ENCODE measurements around the gene USP35.

- no peak for TF ChIP-seq POLR2A (IDR thresholded peaks at IDR 0.05)
- TF ChIP-seq, protein P1, sequence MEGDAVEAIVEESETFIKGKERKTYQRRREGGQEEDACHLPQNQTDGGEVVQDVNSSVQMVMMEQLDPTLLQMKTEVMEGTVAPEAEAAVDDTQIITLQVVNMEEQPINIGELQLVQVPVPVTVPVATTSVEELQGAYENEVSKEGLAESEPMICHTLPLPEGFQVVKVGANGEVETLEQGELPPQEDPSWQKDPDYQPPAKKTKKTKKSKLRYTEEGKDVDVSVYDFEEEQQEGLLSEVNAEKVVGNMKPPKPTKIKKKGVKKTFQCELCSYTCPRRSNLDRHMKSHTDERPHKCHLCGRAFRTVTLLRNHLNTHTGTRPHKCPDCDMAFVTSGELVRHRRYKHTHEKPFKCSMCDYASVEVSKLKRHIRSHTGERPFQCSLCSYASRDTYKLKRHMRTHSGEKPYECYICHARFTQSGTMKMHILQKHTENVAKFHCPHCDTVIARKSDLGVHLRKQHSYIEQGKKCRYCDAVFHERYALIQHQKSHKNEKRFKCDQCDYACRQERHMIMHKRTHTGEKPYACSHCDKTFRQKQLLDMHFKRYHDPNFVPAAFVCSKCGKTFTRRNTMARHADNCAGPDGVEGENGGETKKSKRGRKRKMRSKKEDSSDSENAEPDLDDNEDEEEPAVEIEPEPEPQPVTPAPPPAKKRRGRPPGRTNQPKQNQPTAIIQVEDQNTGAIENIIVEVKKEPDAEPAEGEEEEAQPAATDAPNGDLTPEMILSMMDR (IDR thresholded peaks at IDR 0.05 in 4 of 5, conservative IDR thresholded peaks at IDR 0.05 in 1 of 5) = no peak
Observed at GRCh38 chr11:78140392-78141077, 48.2 kb upstream of the USP35 start.
